IMR-90 (cell line): ENCODE measurements around the gene PRR5L.

Source experiments
- CEBPB ChIP-seq: IDR thresholded peaks from 2 replicates; pipeline ENCODE4 v1.6.1; 2012; ENCODE audit warnings: low read depth, low read length, improper control_type of control experiment
- CHD1 ChIP-seq: IDR thresholded peaks from 2 replicates; pipeline ENCODE4 v1.6.1; 2012; ENCODE audit warnings: low read depth, low read length, improper control_type of control experiment
- CTCF ChIP-seq: conservative IDR thresholded peaks from 2 replicates; pipeline ENCODE4 v1.5.1; 2012; ENCODE audit warnings: mild to moderate bottlenecking, low read depth, low read length, improper control_type of control experiment
- ELK1 ChIP-seq: fragments of 150-350 bp; IDR thresholded peaks from 2 replicates; pipeline ENCODE4 v1.6.1; 2016; ENCODE audit warnings: low read depth, mild to moderate bottlenecking, low read length, moderate library complexity, borderline replicate concordance
- FOS ChIP-seq: fragments of 150-350 bp; IDR thresholded peaks from 2 replicates; pipeline ENCODE4 v1.6.1; 2016; ENCODE audit warnings: low read depth, low read length
- MAZ ChIP-seq: IDR thresholded peaks from 2 replicates; pipeline ENCODE4 v1.6.1; 2012; ENCODE audit warnings: low read depth, mild to moderate bottlenecking, low read length, improper control_type of control experiment, moderate library complexity, borderline replicate concordance
- MXI1 ChIP-seq: IDR thresholded peaks from 2 replicates; pipeline ENCODE4 v1.6.1; 2012; ENCODE audit warnings: low read depth, mild to moderate bottlenecking, low read length, moderate library complexity, borderline replicate concordance
- NFE2L2 ChIP-seq: fragments of 150-350 bp; IDR thresholded peaks from 2 replicates; pipeline ENCODE4 v1.6.1; 2016; ENCODE audit warnings: low read depth, mild to moderate bottlenecking, low read length
- POLR2A ChIP-seq: IDR thresholded peaks from 2 replicates; pipeline ENCODE4 v1.6.1; 2012; ENCODE audit warnings: mild to moderate bottlenecking, low read depth, low read length
- RAD21 ChIP-seq: IDR thresholded peaks from 2 replicates; pipeline ENCODE4 v1.6.1; 2012; ENCODE audit warnings: low read length, improper control_type of control experiment
- RCOR1 ChIP-seq: IDR thresholded peaks from 2 replicates; pipeline ENCODE4 v1.6.1; 2012; ENCODE audit warnings: mild to moderate bottlenecking, low read length, improper control_type of control experiment; ENCODE audit not compliant: insufficient replicate concordance
- RFX5 ChIP-seq: IDR thresholded peaks from 2 replicates; pipeline ENCODE4 v1.8.0; 2012; ENCODE audit warnings: low read depth, mild to moderate bottlenecking, low read length, moderate library complexity
- SMC3 ChIP-seq: fragments of 150-350 bp; IDR thresholded peaks from 2 replicates; pipeline ENCODE4 v1.6.1; 2016; ENCODE audit warnings: low read depth, mild to moderate bottlenecking, antibody characterized with exemption, low read length, moderate library complexity
- USF2 ChIP-seq: fragments of 150-350 bp; IDR thresholded peaks from 2 replicates; pipeline ENCODE4 v1.6.1; 2017; ENCODE audit warnings: mild to moderate bottlenecking, antibody characterized with exemption, low read length, low read depth

- TF ChIP-seq CTCF = no peak
- TF ChIP-seq CEBPB = no peak
- no peak for TF ChIP-seq RAD21
- no peak for TF ChIP-seq POLR2A
- no peak for TF ChIP-seq FOS
- TF ChIP-seq USF2 = no peak
- TF ChIP-seq NFE2L2 = no peak
- TF ChIP-seq ELK1 = no peak
- TF ChIP-seq MXI1 = no peak
- no peak for TF ChIP-seq SMC3
- no peak for TF ChIP-seq MAZ
- no peak for TF ChIP-seq RFX5
- TF ChIP-seq CHD1 = no peak
- TF ChIP-seq RCOR1 = no peak
Measured at GRCh38 chr11:36280531-36280930, 15.6 kb upstream of the PRR5L start.
